GM12872 (cell line): ENCODE results near the gene ABCB8.

Experiments
- TF ChIP-seq, protein P1 (sequence below): IDR thresholded peaks from 3 replicates; pipeline ENCODE4 v1.5.1; 2011; ENCODE audit warnings: low read depth, mild to moderate bottlenecking, low read length, moderate library complexity; ENCODE audit not compliant: insufficient read depth

ABCB8 gene

GRCh38 chr7:150994141-150994837, 34.0 kb upstream of the ABCB8 start:
- TF ChIP-seq, protein P1, sequence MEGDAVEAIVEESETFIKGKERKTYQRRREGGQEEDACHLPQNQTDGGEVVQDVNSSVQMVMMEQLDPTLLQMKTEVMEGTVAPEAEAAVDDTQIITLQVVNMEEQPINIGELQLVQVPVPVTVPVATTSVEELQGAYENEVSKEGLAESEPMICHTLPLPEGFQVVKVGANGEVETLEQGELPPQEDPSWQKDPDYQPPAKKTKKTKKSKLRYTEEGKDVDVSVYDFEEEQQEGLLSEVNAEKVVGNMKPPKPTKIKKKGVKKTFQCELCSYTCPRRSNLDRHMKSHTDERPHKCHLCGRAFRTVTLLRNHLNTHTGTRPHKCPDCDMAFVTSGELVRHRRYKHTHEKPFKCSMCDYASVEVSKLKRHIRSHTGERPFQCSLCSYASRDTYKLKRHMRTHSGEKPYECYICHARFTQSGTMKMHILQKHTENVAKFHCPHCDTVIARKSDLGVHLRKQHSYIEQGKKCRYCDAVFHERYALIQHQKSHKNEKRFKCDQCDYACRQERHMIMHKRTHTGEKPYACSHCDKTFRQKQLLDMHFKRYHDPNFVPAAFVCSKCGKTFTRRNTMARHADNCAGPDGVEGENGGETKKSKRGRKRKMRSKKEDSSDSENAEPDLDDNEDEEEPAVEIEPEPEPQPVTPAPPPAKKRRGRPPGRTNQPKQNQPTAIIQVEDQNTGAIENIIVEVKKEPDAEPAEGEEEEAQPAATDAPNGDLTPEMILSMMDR: no peak

GRCh38 chr7:150994838-150995510, 33.3 kb upstream of the ABCB8 start:
- TF ChIP-seq, protein P1: no peak

GRCh38 chr7:150996376-150997074, 31.7 kb upstream of the ABCB8 start:
- TF ChIP-seq, protein P1: no peak

DNA sequence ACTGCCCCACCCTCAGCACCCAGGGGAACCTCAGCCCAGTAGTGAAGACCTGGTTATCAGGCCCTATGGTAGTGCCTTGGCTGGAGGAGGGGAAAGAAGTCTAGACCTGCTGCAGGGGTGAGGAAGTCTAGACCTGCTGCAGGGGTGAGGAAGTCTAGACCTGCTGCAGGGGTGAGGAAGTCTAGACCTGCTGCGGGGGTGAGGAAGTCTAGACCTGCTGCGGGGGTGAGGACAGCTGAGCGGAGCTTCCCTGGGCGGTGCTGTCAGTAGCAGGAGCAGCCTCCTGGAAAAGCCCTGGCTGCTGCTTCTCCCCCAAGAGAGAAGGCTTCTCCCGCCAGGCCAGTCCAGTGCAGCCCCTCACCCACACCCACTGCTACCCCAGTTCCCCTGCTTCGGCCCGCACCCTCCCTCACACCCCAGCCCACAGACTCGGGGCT, 31.2 kb upstream of the ABCB8 start:
- TF ChIP-seq, protein P1: no peak

- TF ChIP-seq, protein P1: no peak
Observed at GRCh38 chr7:150997817-150998216, 30.4 kb upstream of the ABCB8 start.

- TF ChIP-seq, protein P1: no peak
Observed at GRCh38 chr7:150998341-150998740, 29.9 kb upstream of the ABCB8 start.

DNA sequence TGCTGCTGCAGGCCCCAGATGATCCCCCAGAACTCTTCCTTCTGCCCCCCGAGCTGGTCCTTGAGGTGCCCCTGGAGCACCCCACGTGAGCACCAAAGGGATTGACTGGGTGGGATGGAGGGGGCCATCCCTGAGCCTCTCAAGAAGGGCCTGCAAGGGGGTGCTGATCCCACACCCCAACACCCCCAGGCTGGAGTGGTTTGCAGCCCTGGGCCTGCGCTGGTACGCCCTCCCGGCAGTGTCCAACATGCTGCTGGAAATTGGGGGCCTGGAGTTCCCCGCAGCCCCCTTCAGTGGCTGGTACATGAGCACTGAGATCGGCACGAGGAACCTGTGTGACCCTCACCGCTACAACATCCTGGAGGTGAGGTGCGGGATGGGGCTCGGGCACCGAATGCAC, 29.2 kb upstream of the ABCB8 start:
- TF ChIP-seq, protein P1: no peak
